ENCODE data around the gene ENO2. TPM values are rescaled to one million over a fixed set of nuclear protein-coding genes. Genes with fewer than 3 reads are reported as not detected.

Gene ENO2
- total RNA-seq, 2 donors from 2014 or later = 264 to 314 TPM

GRCh38 chr12:6936636-6937480, 22.5 kb downstream of the ENO2 start:
- DNase-seq (ENCODE audit: low spot score in 2 of 2) (peak in 1 of 2 donors; percentile 64), ATAC-seq (peak; percentile 33 to 58)
- Mint-ChIP-seq H3K9me3 (no peaks in the 10 kb centered on the region), H3K27ac (peak overlapping the region; percentile 95 to 98), H3K36me3 (peaks cover 16 to 30% of the 10 kb centered on the region in 2 donors)

- Mint-ChIP-seq H3K27ac (peak overlapping the region; percentile 95 to 98), H3K36me3 (peaks cover 16 to 30% of the 10 kb centered on the region in 2 donors), H3K9me3 (no peaks in the 10 kb centered on the region)
- DNase-seq (ENCODE audit: low spot score in 2 of 2) (peak; percentile 90 to 94), ATAC-seq (peak; percentile 95 to 96)
These were observed 23.3 kb downstream of the ENO2 start for GRCh38 chr12:6937481-6938352.

GRCh38 chr12:6938353-6939190, 24.2 kb downstream of the ENO2 start:
- no peak for ATAC-seq
- Mint-ChIP-seq H3K36me3 (peaks cover 16 to 29% of the 10 kb centered on the region in 2 donors), H3K27ac (peak overlapping the region; percentile 95 to 98), H3K9me3 (no peaks in the 10 kb centered on the region)
- no peak for DNase-seq (ENCODE audit: low spot score in 2 of 2)

- peak overlapping the region; percentile 95 to 98 for H3K27ac Mint-ChIP-seq
- H3K36me3 Mint-ChIP-seq = peaks cover 21 to 23% of the 10 kb centered on the region in 2 donors
- no peaks in the 10 kb centered on the region for H3K9me3 Mint-ChIP-seq
- ATAC-seq (no peak), DNase-seq (ENCODE audit: low spot score in 2 of 2) (no peak)
These were observed 24.8 kb downstream of the ENO2 start for GRCh38 chr12:6939191-6939540.

- ATAC-seq (no peak), DNase-seq (ENCODE audit: low spot score in 2 of 2) (no peak)
- H3K36me3 Mint-ChIP-seq = peaks cover 14 to 40% of the 10 kb centered on the region in 2 donors
- peak overlapping the region; percentile 72 to 99 for H3K27ac Mint-ChIP-seq
- no peaks in the 10 kb centered on the region for H3K9me3 Mint-ChIP-seq
These were observed 26.9 kb downstream of the ENO2 start for GRCh38 chr12:6941267-6941666.

GRCh38 chr12:6941782-6942181, 27.4 kb downstream of the ENO2 start:
- peaks cover 11 to 40% of the 10 kb centered on the region in 2 donors for H3K36me3 Mint-ChIP-seq

GRCh38 chr12:6942331-6942665, 27.9 kb downstream of the ENO2 start:
- Mint-ChIP-seq H3K36me3 (peaks cover 13 to 43% of the 10 kb centered on the region in 2 donors), H3K27ac (peak overlapping the region; percentile 99 to 100), H3K9me3 (no peaks in the 10 kb centered on the region)
- ATAC-seq (no peak), DNase-seq (ENCODE audit: low spot score in 2 of 2) (no peak)

More at GRCh38 chr12:6941782-6942181, 27.4 kb downstream of the ENO2 start:
- ATAC-seq (no peak), DNase-seq (ENCODE audit: low spot score in 2 of 2) (no peak)
- H3K27ac Mint-ChIP-seq = peak overlapping the region in 1 of 2 donors; percentile 99
- no peaks in the 10 kb centered on the region for H3K9me3 Mint-ChIP-seq

- peaks cover 24 to 42% of the 10 kb centered on the region in 2 donors for H3K36me3 Mint-ChIP-seq
- no peaks in the 10 kb centered on the region for H3K9me3 Mint-ChIP-seq
- ATAC-seq = peak; percentile 36 to 41
- DNase-seq (ENCODE audit: low spot score in 2 of 2) = peak; percentile 75 to 81
- peak overlapping the region; percentile 99 to 100 for H3K27ac Mint-ChIP-seq
These were observed 29.0 kb downstream of the ENO2 start for GRCh38 chr12:6943389-6943721.

- peak within 1 kb of the TSS; percentile 99 to 100 for H3K27ac Mint-ChIP-seq
- H3K36me3 Mint-ChIP-seq = peaks cover 26 to 42% of the 10 kb centered on the region in 2 donors
- ATAC-seq (peak; percentile 56 to 67), DNase-seq (ENCODE audit: low spot score in 2 of 2) (peak in 1 of 2 donors; percentile 87)
- H3K9me3 Mint-ChIP-seq = no peaks in the 10 kb centered on the region
These were observed 29.5 kb downstream of the ENO2 start, which contains the start of the genes C12orf57 and RNU7-1 for GRCh38 chr12:6943722-6944380. TSS of gene C12orf57 (plus strand) at chr12:6944022. CDS start at chr12:6944122, 100 bp downstream. TSS of gene RNU7-1 (plus strand) at chr12:6943816.

GRCh38 chr12:6944381-6945186, 30.2 kb downstream of the ENO2 start:
- H3K27ac Mint-ChIP-seq = peak overlapping the region; percentile 99 to 100
- ATAC-seq = peak; percentile 46 to 48
- peaks cover 20 to 46% of the 10 kb centered on the region in 2 donors for H3K36me3 Mint-ChIP-seq
- H3K9me3 Mint-ChIP-seq = no peaks in the 10 kb centered on the region
- peak; percentile 86 to 91 for DNase-seq (ENCODE audit: low spot score in 2 of 2)

GRCh38 chr12:6945613-6946012, 31.2 kb downstream of the ENO2 start:
- Mint-ChIP-seq H3K9me3 (no peaks in the 10 kb centered on the region), H3K36me3 (peaks cover 19 to 48% of the 10 kb centered on the region in 2 donors), H3K27ac (peak overlapping the region; percentile 99 to 100)
- ATAC-seq (no peak), DNase-seq (ENCODE audit: low spot score in 2 of 2) (peak in 1 of 2 donors; percentile 63)

- Mint-ChIP-seq H3K36me3 (peaks cover 19 to 53% of the 10 kb centered on the region in 2 donors), H3K9me3 (no peaks in the 10 kb centered on the region), H3K27ac (peak overlapping the region; percentile 99 to 100)
- DNase-seq (ENCODE audit: low spot score in 2 of 2) = peak; percentile 76 to 92
- ATAC-seq = peak; percentile 41 to 45
These were observed 31.9 kb downstream of the ENO2 start for GRCh38 chr12:6946033-6946919.

GRCh38 chr12:6946920-6947374, 32.6 kb downstream of the ENO2 start:
- no peak for DNase-seq (ENCODE audit: low spot score in 2 of 2)
- peaks cover 24 to 57% of the 10 kb centered on the region in 2 donors for H3K36me3 Mint-ChIP-seq
- no peaks in the 10 kb centered on the region for H3K9me3 Mint-ChIP-seq
- ATAC-seq = no peak
- H3K27ac Mint-ChIP-seq = peak overlapping the region; percentile 99 to 100

- no peak for DNase-seq (ENCODE audit: low spot score in 2 of 2)
- H3K9me3 Mint-ChIP-seq = no peaks in the 10 kb centered on the region
These were observed 33.2 kb downstream of the ENO2 start for GRCh38 chr12:6947615-6948014.

More at GRCh38 chr12:6947615-6948014, 33.2 kb downstream of the ENO2 start:
- no peak for ATAC-seq
- H3K27ac Mint-ChIP-seq = peak overlapping the region; percentile 86 to 99
- peaks cover 30 to 64% of the 10 kb centered on the region in 2 donors for H3K36me3 Mint-ChIP-seq

Measured in activated naive CD4-positive, alpha-beta T cell treated with anti-CD3 and anti-CD28 coated beads, Interleukin-2, amount 50 U/mL, for 72 hours (primary cell).